Activated gamma-delta T cell (primary cell): ENCODE results near the gene MME.

Source experiments
- DNase-seq: peaks from one replicate; lab custom pipeline; 2025; lab: John Stamatoyannopoulos, UW

MME gene

DNA sequence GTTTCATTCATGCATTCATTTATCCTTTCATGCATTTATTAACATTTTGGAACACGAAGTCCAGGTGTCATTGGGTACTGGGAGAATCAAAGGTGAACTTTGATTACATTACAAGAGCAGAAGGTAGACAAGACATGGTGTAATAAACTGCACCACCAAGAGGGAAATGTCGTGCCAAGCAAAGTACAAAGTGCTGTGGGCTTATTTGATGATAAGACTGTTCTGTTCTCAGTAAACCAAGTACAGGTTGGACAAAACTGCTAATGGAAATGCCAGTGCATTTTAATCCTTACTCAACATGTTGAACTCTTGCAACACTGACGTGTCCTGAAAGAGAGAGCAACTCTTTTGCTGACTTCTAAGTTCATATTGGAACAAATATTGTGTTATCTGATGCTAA, 69.4 kb downstream of the MME start:
- no peak for DNase-seq

DNA sequence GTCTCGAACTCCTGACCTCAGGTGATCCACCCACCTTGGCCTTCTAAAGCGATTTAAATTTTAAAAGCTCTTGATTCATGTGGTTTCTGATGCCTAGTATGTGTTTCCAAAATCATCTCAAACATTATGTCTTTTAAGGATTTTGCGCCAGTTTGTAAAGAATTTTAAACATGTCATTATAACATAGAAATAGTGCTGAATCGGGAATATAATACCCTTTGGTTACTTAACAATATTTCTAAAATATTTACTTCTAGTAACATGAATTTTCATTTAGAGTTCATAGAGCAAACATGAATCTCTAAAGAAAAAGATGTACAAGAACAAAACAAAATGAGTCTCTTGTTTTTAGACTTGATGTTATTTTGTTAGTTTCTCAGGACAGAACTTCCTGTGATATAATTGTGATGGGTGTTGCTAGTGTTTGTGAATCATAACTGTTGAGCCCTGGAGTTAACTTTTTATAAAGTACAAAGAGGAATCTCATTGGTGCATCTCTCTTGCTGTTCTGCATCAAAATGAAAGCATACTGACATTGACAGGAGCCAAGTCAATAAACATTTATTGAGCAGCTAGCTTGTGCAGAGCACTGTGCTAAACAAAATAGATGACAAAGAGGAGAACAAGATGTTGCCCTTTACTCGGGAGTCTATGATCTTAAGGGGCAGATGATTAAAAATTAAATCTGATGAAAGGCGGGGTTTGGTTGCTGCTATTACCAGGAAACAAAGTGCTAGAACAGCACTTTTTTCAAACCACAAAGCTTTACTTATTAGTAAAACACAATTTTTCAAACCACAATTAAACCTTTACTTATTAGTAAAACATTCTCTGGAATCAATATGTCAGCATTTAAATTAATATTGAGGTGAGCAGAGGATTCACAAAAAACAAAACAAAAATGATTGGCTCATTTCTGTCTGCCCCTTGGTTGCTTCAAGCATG, 73.4 kb downstream of the MME start:
- no peak for DNase-seq

DNA sequence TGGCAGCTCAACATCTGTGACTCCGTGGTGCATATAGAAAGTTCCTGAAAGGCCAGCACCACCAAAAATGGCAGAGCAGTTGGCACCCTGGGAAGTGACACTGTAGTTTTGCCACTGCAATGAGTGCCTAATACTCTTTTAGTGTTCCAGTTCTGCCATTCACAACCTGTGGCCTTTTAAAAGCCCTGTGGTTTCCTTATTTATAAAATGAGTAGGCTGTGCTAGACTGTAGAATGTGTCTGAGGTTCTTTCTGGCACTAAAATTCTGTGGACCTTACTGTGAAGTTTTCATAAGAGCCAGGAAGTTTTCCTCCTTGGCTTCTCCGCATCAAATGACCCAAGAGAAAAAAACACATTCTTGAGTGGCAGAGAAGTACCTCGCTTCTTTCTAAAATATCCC, 74.1 kb downstream of the MME start:
- no peak for DNase-seq

DNA sequence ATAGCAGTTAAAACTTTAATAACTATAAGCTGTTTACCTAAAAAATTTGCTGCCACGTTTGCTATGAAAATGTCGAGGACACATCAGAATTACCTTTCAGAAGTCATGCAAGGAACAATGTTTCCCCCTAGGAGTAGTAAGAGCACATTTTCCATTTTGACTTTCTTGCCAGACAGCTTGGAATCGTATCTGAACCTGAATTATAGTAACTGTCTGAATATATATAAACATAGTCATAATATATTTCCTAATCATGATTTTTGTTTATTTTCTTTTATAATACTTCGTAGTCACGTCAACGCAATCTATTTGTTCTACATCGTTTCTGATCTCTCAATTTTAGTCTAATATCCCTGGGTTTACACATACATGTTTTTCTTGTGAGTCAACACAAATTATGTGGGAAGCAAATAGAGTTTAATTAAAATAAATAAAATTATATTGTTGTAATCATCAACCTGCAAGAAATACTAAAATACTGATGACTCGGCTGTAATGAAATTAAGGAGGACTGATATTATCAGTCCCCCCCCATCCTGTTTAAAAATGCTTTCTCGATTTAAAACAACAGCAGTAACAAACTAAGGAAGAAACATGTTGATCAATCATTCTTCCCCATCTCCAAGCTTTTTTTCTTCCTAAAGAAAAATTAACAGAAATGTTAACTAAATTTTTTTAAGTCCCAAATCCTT, 78.4 kb downstream of the MME start:
- DNase-seq = no peak

DNA sequence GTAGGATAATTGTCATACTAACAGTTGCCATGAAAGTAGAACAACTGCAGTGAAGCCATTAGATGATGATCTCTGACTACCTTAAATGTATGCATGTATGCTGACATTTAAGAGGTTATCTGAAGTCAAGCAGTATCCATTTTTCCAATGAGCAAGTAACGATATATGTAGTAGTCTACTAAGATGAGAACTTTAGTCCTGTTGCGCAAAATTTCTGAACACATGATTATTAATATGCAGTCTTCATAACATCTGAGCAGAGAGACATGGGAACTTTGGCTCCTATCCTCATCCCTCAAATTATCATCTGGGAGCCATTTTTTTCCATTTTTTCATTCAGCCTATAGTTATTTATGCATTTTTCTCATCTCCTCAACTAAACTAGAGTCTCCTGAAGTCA, 79.2 kb downstream of the MME start:
- DNase-seq = no peak

DNA sequence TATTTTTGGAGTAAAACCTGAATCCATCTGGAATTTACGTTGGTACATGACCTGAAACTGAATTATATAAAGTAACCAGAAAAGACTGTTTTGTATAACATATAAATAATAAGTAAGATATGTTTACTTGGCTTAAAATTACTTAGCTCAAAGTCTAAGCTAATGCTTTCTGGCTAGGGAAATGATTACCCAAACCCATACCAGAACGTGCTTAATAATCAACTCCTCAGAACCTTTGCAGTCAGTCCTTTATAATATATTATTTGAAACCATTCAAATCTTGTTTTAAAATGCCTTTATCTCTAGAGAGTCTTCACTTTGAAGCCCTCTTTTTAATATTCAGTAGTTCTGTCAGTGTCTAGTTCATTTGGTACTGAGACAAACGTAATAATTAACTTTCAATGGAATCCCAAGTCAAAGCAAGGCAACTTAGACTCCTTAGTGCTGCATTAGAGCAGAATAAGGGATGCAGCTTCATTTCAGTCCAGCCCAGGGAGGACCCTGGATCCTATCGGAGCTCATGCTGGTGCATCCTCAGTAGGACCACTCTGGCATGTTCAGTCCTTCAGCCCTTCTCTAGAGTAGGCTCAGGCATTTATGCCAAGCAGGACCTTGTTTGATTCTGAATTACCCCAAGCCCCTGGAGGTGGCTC, 81.6 kb downstream of the MME start:
- DNase-seq = no peak

DNA sequence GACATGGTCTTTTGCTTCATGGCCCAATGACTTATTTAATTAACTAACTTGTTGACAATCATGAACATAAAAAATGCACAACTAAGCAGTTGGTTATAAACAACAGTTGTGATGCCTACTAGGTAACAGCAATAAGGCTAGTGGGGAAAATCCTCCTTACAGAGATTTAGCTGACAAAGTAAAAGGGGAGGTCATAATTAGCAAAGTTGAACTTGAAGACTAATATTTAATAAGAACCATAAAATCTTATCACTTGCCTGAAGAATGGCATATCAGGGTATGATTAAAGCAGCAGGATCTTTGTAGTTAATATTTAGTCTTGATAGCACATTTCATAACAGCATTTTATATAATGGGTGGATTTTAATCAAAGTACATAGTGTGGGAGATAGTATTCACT, 84.2 kb downstream of the MME start:
- DNase-seq = no peak

DNA sequence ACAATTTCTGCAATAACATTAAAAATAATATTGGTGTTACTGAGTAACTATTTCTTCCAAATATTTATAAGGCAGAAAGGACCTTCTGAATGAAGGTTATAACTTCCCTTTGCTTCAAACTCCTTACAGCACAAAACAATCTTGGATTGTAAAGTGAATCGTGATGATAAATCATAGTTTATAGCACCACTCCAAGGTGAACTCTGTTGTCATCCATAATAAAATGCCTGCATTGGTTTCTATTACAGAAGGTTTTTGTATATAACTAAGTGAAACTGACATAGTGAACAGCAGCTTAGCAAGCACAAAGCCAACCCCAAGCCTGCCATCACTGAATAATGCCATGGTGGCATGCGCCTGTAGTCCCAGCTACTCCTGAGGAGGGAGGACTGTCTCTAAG, 86.3 kb downstream of the MME start:
- DNase-seq = no peak

DNA sequence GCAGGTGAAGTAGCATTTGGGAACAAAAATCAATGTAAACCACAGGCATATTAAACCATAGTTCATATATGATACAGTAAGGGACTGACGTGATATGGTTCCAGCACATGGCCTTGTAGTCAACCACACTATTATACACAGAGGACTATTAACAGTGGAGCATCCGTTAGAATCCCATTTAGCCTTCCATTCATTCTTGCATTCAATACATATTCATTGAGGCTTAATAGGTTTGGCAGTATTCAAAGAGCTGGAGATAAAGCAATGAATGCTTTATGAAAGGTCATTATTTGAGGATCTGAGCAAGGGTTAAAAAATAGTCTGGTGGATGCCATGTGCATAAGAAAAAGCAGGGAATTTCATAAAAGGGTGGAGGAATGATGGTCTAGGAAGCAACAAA, 89.1 kb downstream of the MME start:
- DNase-seq = no peak

DNA sequence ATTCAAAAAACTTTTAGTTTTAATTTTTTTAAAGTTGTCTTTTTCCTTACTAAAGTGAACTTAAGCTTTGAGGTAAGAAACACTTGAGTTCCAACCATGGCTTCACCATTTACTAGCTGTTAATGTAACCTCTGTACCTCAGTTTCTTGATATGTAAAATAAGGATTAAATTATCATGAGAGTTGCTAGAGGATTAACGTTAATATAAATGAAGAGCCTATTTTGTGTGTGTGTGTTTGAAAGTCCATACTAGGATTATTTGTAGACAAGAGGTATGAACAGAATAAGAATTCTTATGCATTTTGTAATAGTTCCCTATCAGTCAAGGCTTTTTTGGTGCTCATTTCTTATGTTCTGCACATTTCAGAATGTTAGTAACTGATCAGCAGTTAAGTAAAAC, 93.7 kb downstream of the MME start:
- no peak for DNase-seq

DNA sequence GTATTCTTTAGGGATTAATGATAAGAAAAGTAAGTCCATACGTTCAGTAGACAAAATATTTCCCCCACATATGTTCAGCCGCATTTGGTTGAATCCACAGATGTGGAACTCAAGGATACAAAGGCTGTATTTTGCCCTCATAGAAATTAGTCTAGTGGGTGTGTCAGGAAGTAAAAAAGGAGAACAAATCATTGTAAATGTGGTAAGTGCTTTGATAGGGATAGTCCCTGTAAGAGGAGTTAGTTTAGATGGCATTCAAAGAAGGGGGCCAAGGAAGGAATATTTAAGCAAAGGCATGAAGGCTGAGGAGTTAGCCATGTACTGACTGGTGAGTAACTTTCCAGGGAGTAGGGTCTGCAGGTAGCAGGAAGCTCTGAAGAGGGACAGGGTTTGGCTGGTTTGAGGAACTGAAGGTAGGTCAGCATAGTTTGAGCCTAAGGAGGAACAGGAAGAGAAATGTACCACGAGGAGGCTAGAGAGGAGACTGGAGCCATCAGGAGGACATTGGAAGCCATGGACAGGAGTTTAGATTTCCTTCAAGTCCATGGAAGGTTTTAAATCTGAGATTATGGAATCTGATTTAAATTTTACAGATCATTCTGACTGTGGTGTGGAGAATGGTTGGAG, 98.8 kb downstream of the MME start:
- DNase-seq = no peak

DNA sequence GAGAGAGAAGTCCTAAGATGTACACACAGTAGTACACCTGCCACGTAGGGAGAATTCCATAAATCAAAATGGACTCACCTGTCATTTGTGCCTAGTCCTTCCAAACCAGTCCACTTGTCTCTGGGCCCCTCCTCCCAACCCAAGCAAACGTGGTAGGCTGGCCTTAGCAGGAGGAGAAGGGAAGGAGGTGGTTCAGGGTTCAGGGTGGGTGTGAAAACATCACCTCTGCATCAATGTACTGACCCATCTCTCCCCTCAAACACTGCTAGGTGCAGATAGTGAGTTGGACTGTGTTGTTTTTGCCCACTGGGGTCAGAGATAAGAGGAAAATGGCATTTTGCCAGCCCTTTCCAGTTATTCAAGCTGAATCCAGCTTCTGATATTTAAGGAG, 99.3 kb downstream of the MME start:
- DNase-seq = no peak

DNA sequence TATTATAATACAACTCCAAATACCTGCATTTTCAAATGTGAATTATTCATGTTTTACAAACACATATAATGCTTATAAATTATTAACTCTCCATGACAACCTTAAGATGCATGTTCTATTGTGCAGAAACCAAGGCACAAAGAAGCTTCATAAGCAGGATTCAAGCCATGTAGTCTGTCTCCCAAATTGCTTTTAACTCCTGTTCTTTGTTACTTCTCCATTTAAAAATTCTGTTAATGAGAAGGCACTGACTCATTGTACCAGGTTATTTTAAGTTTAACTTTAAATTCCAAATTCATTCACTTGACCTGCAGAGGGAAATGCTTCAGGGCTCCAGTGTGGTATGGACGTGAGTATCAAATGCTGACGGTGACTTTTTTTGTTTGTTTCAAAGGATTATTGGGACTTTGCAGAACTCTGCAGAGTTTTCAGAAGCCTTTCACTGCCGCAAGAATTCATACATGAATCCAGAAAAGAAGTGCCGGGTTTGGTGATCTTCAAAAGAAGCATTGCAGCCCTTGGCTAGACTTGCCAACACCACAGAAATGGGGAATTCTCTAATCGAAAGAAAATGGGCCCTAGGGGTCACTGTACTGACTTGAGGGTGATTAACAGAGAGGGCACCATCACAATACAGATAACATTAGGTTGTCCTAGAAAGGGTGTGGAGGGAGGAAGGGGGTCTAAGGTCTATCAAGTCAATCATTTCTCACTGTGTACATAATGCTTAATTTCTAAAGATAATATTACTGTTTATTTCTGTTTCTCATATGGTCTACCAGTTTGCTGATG, 100.0 kb downstream of the MME start:
- no peak for DNase-seq

DNA sequence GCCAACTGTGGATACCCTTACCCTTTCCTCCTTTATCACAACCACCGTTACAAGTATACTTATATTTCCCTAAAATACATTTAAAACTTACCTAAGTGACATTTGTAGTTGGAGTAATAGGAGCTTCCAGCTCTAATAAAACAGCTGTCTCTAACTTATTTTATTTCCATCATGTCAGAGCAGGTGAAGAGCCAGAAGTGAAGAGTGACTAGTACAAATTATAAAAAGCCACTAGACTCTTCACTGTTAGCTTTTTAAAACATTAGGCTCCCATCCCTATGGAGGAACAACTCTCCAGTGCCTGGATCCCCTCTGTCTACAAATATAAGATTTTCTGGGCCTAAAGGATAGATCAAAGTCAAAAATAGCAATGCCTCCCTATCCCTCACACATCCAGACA, 102.3 kb downstream of the MME start:
- no peak for DNase-seq

DNA sequence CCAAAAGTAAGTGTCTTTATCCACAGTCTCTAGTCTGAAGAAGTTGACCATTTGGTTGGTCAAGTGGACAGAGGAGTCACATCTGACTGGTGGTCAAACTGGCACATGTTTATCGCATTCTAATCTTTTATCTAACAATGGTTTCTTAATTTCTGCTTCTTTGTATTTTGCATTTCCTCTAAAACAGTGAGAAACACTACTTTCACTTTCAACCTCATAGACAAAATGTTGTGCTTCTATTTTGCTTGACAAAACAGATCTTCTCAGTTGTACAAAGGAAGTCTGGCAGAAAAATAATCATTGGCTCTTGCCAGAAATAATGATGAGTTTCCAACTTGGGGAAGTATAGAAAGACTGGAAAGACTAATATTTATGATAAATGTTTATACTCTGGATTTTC, 103.9 kb downstream of the MME start:
- DNase-seq = no peak

DNA sequence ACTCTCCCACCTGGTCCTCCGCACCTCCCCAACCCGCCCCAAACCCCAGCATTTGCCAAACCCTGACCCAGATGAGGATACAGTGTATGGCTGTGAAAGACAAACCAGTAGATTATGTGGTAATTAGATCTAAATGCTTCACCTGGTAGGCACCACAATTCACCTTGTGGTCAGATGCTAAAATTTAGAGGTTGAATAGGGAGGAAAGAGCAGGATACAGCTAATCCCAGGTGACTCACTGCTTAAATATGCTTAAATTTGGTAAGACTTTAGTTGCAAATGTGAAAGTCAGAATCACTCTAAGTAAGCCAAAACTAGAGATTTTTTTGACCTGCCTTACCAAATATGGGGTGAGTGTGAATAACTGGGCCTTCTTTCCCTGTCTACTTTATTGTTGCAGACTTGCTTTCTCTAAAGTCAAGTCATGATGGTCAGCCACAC, 105.5 kb downstream of the MME start:
- DNase-seq = no peak

DNA sequence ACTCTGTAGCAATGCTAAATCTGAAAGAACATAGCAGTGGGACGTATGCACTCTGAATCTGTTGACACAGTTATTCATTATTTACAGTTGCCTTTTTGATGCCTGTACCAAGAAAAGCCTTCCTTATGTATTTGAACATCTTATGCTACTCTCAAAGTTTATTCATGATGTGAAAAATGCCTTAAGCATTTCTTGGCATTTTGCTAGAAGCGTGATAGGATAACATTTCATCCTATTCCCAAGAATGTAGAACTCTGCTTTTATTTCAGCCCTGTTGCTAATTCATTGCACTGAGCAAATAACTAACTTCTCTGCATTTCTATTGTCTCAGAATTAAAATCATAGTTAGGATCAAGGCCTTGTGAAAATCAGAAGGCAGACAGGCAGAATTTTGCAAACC, 107.9 kb downstream of the MME start:
- no peak for DNase-seq

DNA sequence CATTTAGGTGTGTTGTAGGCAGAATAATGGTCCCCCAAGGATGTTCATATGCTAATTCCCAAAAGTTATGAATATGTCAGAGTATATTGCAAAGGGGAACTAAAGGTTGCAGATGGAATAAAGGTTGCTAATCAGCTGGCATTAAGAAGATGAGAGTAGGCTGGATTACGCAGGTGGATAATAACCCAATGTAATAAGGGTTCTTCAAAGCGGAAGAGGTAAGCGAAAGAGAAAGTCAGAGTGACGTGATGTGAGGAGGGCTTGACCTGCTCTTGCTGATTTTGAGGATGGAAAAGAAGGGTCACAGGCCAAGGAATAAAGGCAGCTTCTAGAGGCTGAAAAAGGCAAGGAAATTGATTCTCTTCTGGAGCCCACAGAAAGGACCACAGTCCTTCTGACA, 109.4 kb downstream of the MME start:
- DNase-seq = no peak

DNA sequence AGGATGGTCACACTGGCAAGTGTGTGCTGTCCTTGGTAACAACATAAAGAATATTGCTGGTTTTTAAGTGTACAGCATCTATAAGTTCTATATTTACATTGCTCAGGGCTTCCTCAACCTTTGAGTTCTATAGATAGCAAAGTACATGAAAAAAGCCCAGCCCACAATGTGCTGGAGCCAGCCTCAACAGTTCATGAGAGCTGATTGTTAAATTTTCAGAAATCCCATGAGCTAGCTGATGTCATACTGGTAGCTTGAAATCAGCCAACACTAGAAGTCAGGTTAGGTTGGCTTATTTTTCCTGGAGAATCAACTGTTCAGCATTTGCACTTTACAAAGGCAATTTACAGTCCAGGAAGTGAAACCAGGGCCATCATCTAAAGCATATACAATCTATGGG, 110.6 kb downstream of the MME start:
- DNase-seq = no peak

DNA sequence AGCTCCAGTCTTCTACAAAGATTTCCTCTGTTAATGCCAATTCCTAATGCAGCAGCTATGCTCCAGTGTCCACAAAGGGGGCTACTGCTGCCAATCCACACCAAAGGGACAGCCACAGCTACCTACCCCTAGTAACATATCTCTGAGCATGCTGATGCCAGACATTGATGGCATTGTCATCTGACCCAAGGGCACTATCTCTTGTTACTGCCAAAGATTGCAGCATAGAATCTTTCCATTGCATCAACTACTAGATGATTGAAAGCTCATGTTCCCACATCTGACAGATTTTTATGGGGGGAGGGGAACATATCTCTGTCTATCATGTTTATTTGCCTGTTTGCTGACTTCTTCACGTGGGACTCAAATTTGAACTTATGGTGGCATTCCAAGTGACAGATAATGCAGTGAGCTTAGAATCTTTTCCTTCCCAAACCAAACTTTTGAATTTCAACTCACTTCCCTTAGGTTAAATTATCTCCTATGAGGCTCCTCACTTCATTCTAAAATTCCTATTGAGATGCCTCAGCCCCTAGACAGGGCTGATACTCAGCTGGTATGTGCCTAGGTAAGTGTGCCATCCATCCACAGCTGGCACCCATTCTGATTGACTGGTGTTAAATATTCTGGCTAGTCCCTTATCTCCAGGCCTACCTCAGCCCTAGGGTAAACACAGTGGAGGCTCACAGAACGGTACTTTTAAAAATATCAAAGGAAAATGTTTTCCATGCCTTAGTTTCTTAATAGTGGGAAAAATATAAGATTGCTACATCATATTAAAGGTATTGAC, 113.0 kb downstream of the MME start:
- DNase-seq = no peak

DNA sequence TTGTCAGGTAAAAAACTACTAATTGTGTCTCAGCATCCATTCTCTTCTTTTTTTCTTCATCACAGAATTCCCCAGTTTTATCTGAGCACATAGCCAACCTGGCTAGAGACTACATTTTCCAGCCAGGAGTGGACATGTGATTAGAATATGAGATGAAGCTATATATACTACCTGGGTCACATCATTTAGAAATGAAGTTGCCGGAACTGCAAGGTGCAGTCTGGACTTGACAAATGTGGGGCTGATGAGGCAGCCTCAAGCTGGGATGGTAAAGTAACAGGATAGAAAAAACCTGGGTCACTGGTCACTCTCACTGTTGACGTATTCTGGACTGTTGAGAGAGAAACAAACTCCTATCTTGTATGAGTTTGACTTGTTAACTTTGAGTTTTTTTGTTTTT, 113.7 kb downstream of the MME start:
- no peak for DNase-seq
